ENCODE measurements around the gene EEF1AKMT2.

EEF1AKMT2 gene

DNA sequence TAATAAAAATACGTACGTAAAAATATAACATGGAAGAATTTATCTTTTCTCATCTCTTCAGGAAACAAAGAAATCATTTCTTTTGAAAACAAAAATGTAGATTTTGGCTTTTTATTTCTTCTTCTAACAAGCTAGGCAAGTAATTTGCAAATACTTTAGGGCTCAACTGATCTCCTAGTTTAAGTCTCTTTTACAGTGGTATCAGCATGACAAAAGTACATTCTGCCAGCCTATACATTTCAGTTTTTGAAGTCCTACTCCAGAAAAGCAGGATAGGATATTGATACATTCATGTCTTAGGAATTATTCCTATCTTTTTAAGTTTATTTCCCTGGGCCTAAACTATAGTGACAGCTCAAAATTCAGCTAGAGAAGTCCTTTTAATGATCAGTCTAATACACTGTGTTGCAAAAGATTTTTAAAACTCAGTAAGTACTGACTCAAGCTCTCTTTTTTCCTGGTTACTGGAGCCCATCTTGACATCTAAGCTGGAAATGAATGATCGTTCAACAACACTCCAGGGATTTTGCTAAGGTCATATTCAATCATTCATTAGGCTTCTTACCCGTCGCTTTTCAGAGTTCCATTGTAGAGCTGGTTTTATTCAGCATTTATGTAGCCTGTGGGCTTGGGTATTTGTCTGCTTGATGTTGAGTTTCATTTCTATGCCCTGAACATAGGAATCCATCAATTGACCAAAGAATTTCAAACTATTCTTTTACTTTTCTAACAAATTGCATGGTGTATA lies 35.4 kb downstream of the EEF1AKMT2 start:
- no peak overlapping the region for H3K4me3 ChIP-seq (ENCODE audit: low read length)
- no peak for DNase-seq (ENCODE audit: low read depth)
- TF ChIP-seq, protein P1, sequence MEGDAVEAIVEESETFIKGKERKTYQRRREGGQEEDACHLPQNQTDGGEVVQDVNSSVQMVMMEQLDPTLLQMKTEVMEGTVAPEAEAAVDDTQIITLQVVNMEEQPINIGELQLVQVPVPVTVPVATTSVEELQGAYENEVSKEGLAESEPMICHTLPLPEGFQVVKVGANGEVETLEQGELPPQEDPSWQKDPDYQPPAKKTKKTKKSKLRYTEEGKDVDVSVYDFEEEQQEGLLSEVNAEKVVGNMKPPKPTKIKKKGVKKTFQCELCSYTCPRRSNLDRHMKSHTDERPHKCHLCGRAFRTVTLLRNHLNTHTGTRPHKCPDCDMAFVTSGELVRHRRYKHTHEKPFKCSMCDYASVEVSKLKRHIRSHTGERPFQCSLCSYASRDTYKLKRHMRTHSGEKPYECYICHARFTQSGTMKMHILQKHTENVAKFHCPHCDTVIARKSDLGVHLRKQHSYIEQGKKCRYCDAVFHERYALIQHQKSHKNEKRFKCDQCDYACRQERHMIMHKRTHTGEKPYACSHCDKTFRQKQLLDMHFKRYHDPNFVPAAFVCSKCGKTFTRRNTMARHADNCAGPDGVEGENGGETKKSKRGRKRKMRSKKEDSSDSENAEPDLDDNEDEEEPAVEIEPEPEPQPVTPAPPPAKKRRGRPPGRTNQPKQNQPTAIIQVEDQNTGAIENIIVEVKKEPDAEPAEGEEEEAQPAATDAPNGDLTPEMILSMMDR (IDR thresholded peaks at IDR 0.05; ENCODE audit: insufficient read depth, low read depth, low read length, missing control alignments), result no peak

DNA sequence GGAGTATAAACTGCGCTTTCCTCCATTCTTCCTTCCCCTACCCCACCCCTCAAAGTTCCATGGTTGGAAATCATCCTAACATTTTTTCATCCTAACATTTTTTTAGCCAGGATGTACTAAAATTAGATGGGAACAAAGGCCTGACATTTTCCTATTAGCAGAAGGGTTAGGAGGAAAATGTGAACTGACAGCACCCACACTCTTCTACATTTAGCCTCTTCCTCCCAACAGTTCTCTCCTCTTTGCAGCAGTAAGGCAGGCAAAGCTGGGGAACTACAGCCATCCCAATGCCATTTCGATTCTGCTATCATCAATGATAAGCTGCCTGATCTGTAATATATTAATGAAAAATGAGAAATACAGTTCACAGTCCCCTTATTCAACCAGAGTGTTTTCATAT lies 36.1 kb downstream of the EEF1AKMT2 start:
- no peak for DNase-seq (ENCODE audit: low read depth)
- TF ChIP-seq, protein P1 (IDR thresholded peaks at IDR 0.05; ENCODE audit: insufficient read depth, low read depth, low read length, missing control alignments), result no peak
- no peak overlapping the region for H3K4me3 ChIP-seq (ENCODE audit: low read length)

DNA sequence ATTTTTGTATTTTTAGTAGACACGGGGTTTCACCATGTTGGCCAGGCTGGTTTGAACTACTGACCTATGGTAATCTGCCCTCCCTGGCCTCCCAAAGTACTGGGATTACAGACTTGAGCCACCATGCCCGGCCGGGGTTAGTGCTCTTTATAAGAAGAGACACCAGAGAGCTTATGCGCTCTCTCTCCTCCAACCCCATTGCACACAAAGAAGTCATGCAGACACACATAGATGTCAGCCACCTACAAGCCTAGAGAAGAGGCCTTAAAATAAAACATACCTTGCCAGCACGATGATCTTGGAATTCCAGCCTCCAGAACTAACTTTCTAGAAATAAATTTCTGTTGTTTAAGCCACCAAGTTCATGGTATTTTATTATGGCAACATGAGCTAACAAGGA lies 37.5 kb downstream of the EEF1AKMT2 start:
- TF ChIP-seq, protein P1 (IDR thresholded peaks at IDR 0.05; ENCODE audit: insufficient read depth, low read depth, low read length, missing control alignments), result no peak
- no peak overlapping the region for H3K4me3 ChIP-seq (ENCODE audit: low read length)
- no peak for DNase-seq (ENCODE audit: low read depth)

DNA sequence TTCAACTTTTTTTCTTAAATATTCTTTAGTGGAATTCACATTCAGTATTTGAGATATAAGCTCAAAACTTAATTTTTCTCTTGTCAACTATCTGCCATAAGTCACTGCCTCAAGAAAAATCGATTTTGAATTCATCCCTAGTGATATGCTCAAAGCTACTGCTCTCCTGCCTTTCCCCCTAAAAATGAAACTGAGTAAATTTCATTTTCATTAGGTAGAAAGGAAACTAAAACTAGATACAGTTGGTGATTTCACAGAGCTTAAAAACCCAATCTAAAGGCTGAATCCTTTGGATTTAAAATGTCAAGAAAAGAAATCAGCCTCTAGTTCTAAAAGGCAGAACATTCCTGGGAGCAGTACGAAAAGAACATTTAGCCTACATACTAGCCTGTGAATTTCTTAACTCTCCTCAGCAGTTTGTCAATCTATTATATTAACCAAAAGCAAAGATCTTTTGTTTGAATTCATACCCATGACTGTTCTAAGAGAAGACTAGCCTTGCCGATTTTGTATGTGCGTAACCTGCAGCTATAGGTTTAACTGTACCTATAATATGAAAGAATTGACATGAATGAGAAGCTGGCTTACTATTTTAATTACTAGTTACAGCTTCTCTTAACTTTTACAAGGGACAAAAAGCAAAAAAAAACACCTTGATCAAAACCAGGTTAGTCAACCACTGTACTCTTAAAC lies 42.6 kb downstream of the EEF1AKMT2 start:
- TF ChIP-seq, protein P1 (IDR thresholded peaks at IDR 0.05; ENCODE audit: insufficient read depth, low read depth, low read length, missing control alignments), result no peak
- H3K4me3 ChIP-seq (ENCODE audit: low read length), result no peak overlapping the region
- DNase-seq (ENCODE audit: low read depth), result no peak

DNA sequence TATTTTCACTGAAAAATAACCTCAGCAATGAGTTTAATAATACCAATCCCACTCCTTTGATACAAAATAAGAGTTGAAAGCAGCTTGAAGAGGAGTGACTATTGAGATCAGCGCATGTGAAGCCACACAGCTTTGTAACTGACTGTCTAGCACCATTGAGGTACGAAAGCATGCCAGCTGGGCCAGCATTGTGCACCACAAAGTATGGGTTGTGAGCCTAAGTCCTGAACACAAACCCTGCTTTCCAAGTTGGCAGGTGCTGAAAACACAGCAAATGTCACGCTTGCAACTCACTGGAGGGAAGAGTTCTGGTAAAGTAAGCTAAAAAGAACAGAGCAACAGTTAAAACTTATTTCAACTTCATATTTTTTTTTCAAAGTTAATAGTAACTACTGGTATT lies 43.5 kb downstream of the EEF1AKMT2 start:
- no peak overlapping the region for H3K4me3 ChIP-seq (ENCODE audit: low read length)
- no peak for DNase-seq (ENCODE audit: low read depth)
- TF ChIP-seq, protein P1 (IDR thresholded peaks at IDR 0.05; ENCODE audit: insufficient read depth, low read depth, low read length, missing control alignments), result no peak

DNA sequence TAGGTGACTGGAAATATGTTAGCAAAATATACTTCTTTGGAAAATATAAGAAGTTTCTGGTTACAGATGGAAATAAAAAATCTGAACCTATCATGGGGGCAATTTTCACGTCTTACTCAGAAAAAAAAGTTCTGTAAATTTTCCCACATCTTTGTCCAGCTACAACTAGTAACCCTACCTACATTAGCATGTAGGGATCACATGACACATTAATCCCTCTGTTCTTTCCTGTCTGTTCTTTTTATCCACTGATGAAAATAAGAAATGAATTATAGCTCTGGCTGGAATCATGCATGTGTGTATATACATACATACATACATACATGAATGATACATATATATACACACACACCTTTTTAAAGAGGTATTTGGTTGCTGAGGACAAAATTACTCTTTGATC lies 43.9 kb downstream of the EEF1AKMT2 start:
- no peak overlapping the region for H3K4me3 ChIP-seq (ENCODE audit: low read length)
- no peak for DNase-seq (ENCODE audit: low read depth)
- TF ChIP-seq, protein P1 (IDR thresholded peaks at IDR 0.05; ENCODE audit: insufficient read depth, low read depth, low read length, missing control alignments), result no peak
